SKM-1 (cell line): ENCODE measurements around the gene STAB2.

ENCODE experiments used
- DNase-seq: peaks from one replicate; lab custom pipeline; 2025; ENCODE audit not compliant: unreplicated experiment; lab: John Stamatoyannopoulos, UW

Gene STAB2

DNA sequence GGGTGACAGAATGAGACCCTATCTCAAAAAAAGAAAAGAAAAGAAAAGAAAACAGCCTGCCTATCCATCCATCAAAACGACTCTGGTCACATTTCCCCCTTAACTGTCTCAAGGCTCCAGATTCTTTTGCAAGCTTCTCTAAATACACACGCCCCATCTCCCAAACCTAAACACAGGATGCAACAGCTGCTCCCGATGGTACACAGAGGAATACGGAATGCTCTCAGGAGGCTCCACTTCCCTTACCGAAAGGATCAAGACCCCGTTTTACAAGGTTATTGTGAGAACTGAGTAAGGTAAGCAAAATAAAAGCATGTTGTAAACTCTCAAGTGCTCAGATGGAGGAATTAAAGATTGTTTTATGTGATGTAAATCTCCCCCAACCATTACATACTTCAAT is 191.7 kb downstream of the STAB2 start:
- no peak for DNase-seq

DNA sequence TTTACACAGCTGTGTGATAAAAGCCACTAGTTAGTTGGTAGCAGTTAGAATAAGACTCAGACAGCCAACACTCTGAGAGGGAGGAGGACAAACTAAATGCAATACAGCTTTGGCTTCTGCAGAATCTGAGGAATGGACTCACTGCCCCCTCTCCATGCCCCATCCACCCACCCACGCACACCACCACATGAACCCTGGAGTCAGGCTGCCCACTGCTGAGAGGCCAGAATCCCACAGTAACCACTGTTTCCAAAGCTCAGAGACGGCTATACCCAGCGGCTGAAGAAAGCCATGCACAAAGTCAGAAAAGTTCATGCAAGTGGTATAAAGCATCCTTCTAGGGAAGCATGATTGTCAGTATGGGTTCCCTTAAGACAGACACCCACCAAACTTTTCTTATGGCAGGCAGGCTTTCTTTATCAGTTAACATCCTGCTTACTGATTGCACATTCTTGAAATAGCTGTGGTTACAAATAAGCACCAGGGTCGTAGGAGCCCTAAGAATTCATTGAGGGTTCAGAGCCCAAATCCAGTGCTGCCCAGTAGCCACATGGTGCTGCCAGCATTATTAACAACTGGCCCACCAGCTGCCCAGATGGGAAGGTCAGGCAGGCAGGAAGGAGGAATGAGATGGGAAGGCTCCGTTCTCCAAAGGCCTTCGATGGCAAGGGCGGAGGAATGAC is 192.5 kb downstream of the STAB2 start:
- DNase-seq: peak; percentile 95

DNA sequence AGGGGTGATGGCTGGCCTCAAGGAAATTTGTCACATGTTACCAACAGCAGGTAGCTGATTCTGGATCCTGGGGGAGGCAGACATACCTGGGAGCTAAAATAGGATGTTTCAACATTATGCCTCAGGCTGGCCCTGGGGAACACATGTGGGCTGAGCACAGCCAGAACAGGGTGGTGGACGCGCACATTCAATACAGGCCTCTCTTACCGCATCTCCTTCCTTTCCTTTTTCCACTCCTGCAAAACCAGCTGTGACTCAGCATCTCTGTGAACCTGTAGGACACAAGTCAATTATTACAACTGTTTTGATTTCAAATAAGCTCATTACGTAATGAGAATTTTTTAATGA is 193.0 kb downstream of the STAB2 start:
- DNase-seq: no peak

GRCh38 chr12:103780992-103781391 is 193.9 kb downstream of the STAB2 start:
- no peak for DNase-seq

DNA sequence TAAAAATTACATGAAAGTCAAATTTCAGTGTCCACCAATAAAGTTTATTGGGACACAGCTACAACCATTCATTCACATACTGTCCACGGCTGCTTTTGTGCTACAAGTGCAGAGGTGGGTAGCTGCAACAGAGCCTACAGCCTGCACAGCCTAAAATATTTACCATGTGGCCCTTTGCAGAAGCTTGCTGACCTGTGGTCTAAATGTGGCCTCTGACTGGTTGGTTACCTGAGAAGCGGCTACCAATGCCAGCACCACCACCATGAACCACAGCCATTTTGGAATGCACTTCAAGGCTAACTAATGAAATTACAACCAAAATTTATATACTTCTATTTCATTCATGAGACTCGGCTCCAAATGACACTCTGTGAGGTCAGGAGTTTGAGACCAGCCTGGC is 195.3 kb downstream of the STAB2 start:
- DNase-seq: no peak

- DNase-seq: no peak
Observed at GRCh38 chr12:103783744-103784664, 196.9 kb downstream of the STAB2 start.

DNA sequence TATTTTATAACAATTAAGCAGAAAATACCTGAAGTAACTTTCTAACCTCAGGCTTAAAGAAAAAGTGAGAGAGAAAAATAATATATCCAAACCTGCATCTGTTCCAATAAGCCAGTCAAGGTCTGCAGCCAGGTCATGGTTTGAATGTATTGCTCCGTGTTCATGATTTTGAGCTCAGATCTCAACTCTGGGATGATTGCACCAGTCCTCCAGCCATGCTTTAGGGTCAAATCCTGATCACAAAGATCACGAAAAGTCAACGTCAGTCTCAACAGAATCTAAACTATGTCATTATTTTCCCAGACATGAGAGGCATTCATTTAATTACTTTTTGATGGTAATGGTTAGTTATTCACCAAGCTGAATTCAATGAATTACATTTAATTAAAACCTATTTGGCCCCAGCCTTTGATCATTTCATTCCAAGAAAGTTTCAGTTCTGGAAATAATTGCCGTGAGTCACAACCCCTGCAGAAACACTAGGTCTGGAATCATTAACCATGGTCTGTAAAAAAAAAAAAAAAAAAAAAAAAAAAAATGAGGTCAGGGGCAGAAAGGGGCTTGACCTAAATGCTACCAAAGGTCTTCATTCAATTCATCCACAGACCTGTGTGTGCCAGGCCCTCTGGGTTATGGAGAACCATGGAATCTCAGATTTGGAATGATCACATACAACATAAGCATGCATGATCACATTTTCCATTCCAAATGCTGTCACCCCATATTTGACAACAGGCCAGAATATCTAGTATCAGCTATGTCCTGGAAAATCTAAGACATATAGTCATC is 198.4 kb downstream of the STAB2 start:
- no peak for DNase-seq

GRCh38 chr12:103786201-103786600 is 199.1 kb downstream of the STAB2 start:
- DNase-seq: no peak

DNA sequence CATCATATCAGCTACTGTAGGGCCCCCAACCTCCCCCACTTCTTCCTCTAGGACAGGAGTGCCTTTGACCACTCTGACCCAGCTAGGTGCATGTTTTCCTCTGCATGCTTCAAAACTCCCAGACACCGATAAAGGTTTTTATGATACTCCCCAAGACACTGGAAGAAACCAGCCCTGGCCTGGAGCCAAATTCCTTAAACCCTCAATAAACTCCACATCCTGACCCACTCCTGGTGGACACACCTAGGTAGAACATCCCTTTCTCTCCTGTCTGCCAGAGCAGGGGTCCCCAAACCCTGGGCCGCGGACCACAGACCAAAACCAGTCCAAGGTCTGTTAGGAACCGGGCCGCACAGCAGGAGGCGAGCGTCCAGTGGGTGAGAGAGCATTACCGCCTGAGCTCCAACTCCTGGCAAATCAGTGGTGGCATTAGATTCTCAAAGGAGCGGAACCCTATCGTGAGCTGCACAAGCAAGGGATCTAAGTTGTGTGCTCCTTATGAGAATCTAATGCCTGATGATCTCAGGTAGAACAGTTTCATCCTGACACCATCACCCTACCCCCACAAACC is 204.4 kb downstream of the STAB2 start:
- no peak for DNase-seq

DNA sequence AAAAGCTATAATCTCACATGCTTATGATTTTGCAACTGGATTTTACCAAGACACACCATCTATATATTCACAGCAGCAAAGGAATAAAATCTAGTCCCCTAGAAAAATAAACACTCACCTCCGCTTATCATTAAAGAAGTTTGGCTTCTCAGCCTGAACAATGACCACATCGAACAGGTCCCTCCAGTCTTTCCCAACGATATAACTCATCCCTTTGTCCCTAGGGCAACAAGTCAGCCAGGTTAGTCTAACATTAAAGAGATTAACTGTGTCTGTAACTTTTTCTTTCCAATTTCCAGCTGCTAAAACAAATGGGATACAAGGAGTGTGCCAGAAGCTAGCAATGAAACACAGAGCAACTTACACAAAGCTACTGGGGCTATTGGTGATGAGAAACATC is 206.0 kb downstream of the STAB2 start:
- DNase-seq: no peak

DNA sequence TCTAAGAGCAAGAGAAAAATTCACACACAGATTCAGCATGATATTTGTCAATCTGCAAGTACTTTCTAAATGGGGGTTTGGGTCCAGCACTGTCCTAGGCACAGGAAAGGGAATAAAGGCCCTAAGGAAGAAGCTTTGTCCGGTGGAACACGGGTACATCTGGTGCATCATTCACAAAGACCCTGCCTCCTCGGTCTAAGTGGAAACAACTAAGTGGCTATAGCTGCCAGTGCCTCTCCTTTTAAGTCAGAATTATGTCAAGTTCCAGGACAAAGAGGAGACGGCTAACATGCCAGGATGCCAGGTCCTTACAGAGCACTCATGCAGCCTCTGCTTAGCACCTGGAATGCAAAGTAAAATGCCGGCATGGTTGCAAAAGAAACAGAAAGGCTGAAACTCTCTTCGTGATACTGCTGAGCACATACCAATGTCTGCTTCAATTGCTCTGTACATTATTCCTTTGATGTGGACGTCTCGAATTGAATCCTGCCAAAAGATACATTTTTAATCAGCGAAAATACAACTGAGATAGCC is 206.5 kb downstream of the STAB2 start:
- DNase-seq: no peak

- no peak for DNase-seq
Observed at GRCh38 chr12:103794309-103795213, 207.5 kb downstream of the STAB2 start.

DNA sequence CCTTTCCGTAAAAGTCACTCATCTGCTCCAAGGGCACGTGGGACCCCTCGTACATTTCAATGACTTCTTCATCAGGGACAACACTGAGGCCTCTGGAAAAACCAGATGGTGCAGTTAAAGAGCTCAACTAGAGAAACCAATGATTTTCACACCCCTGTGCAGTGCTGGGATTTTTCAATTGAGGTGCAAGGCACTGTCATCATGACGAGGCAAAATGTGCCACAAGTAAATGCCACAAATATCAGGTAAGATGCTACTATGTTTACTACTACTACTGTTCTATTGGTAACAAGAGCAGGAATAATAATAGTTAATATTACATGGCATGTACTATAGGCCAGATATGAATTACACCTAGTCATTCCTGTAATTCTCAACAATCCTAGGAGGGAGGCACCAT is 211.5 kb downstream of the STAB2 start:
- DNase-seq: no peak

GRCh38 chr12:103799504-103799856 is 212.4 kb downstream of the STAB2 start:
- DNase-seq: peak; percentile 39

DNA sequence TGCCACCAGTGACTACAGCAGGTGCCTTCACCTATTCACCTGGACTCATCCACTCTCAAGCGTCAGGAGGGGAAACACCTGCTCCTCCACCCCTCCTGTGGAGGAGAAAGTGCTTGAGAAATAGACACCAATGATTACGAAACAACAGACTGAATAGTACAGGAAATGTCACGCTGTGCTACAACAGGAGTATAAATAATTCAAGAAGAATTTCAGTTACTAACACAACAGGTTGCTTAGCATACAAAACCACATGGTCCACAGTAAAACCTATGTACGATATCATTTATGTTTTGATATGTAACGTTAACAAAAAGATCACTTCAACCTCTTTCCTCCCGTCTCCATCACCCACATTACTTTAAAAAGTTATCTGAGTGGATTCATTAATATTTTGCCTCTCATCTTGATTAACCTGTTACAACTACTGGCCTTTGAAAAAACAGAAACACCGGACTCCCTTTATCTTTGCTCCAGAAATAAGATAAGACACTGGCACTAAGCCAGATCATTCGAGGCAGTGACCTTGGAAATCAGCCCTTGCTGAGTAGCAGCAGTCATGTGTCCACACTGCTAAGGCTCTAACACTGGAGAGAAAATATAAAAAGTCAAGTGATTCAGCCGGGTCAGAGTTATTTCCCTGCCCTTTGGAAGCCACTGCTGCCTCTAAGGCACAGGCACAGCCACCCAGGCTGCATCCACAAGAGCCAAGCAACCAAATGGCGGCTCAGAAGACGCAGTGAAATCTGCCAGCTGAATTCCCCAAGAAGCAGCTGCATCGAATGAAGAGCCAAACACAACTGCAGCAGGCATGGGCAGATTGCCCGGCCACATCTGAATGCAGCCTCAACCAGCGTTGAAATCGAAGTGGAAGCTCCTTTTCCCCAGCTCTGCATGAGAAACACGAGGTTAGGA is 213.0 kb downstream of the STAB2 start:
- DNase-seq: peak; percentile 41

- DNase-seq: no peak
Observed at GRCh38 chr12:103801709-103802585, 214.9 kb downstream of the STAB2 start.

DNA sequence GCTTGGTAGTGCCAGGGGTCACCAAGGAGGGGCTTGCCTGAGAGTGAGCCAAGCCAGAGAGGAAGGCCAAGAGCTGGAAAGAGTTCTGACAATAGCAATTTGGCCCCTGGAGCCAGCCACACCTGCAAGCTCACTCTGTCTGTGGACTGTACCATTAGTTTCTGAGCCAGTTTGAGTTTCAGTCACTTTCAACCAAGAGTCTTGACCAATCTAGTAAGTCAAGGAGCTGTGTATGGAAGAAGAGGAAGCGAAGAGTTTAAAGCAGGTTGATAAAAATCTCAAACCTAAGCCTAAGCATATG is 215.5 kb downstream of the STAB2 start:
- DNase-seq: no peak

- DNase-seq: no peak
Observed at GRCh38 chr12:103803847-103804246, 216.8 kb downstream of the STAB2 start.
